ENCODE results near the gene SIL1. TPM values are rescaled to one million over a fixed set of nuclear protein-coding genes. Genes with fewer than 3 reads are reported as not detected.
"Not testable (repeated sequence)": the region's sequence is repeated elsewhere in the genome, so short reads cannot be mapped to it uniquely, and the experiment has no call there.

Gene SIL1
- total RNA-seq, 2 experiments from 2014 or later: 21.4 to 29.6 TPM

GRCh38 chr5:139082813-139083498, 115.2 kb downstream of the SIL1 start:
- H3K36me3 Mint-ChIP-seq (ENCODE audit: low read depth): peaks cover 10% of the 10 kb centered on the region
- DNase-seq: no peak
- no peak overlapping the region for H3K4me3 Mint-ChIP-seq
- intact Hi-C loops (cut with micrococcal nuclease): no loop called here
- CTCF ChIA-PET: no interaction called here
- no peak overlapping the region for H3K27ac Mint-ChIP-seq
- H3K9me3 Mint-ChIP-seq: peaks cover 3% of the 10 kb centered on the region
- peaks cover 10% of the 10 kb centered on the region for H3K4me1 Mint-ChIP-seq (ENCODE audit: low read depth)
- H3K27me3 Mint-ChIP-seq (ENCODE audit: low read depth): no peaks in the 10 kb centered on the region

DNA sequence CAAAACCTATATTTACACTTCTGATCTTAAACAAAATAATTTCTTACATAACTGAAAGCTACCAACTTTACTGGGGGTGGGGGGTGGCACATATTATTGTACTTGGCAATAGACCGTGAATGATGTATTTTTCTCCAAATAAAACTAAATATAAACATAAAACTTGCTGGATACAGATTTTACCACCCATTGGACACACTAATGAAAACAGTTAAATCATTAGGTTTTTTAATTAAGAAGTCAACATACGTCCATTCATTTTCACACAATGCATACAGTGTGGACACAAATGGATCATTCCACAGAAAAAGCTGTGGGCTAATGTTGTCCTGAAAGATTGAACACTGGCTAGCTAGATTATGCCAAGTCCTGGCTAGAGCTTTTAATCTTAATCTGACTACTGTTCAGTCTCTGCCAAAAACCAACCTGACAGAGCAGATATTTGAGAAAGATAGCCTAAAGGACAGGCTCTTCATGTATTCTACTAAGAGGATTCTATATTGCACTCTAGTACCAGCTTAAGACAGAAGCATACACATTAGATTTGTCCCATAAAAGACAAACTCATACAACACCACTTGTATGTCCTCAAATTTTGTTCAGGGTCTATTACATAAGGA, 118.1 kb downstream of the SIL1 start:
- intact Hi-C loops (cut with micrococcal nuclease): no loop called here
- Mint-ChIP-seq H3K4me1 (ENCODE audit: low read depth) (peaks cover 9% of the 10 kb centered on the region), H3K27ac (no peak overlapping the region), H3K36me3 (ENCODE audit: low read depth) (peaks cover 3% of the 10 kb centered on the region), H3K27me3 (ENCODE audit: low read depth) (no peaks in the 10 kb centered on the region), H3K9me3 (no peaks in the 10 kb centered on the region), H3K4me3 (no peak overlapping the region)
- DNase-seq: no peak
- CTCF ChIA-PET: interaction anchor here (0.9 kb wide), 1 partner anchor 468 kb away, joined by 4 read pairs; no protein-coding TSS in a partner anchor

- H3K4me1 Mint-ChIP-seq (ENCODE audit: low read depth): peaks cover 9% of the 10 kb centered on the region
- H3K36me3 Mint-ChIP-seq (ENCODE audit: low read depth): no peaks in the 10 kb centered on the region
- intact Hi-C loops (cut with micrococcal nuclease): no loop called here
- no peaks in the 10 kb centered on the region for H3K27me3 Mint-ChIP-seq (ENCODE audit: low read depth)
- H3K4me3 Mint-ChIP-seq: no peak overlapping the region
- no peak overlapping the region for H3K27ac Mint-ChIP-seq
- no peaks in the 10 kb centered on the region for H3K9me3 Mint-ChIP-seq
- no peak for DNase-seq
- CTCF ChIA-PET: no interaction called here
These were observed 118.8 kb downstream of the SIL1 start for GRCh38 chr5:139079225-139079990.

DNA sequence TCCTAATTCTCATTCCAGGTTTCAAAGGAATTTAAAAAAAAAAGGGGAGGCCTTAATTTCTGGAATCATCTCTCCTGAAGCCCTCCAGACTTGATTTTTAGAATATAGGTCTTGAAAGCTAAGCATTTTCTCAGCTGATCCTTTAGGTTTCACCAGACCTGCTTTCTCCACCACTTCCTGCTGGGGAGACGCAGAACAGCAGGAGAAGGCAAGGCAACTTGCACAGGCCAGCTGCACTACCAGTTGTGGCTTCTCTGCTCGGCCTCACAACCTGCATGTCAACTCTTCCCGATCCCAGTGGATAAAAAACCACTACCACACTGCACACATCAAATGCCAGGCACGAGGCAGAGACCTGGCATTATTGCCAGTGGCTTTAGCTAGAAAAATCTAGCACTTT, 119.8 kb downstream of the SIL1 start:
- H3K9me3 Mint-ChIP-seq: no peaks in the 10 kb centered on the region
- H3K4me3 Mint-ChIP-seq: no peak overlapping the region
- H3K4me1 Mint-ChIP-seq (ENCODE audit: low read depth): peaks cover 9% of the 10 kb centered on the region
- CTCF ChIA-PET: no interaction called here
- no peak overlapping the region for H3K27ac Mint-ChIP-seq
- no peaks in the 10 kb centered on the region for H3K36me3 Mint-ChIP-seq (ENCODE audit: low read depth)
- DNase-seq: no peak
- H3K27me3 Mint-ChIP-seq (ENCODE audit: low read depth): no peaks in the 10 kb centered on the region
- intact Hi-C loops (cut with micrococcal nuclease): no loop called here

- Mint-ChIP-seq H3K9me3 (no peaks in the 10 kb centered on the region), H3K27ac (no peak overlapping the region), H3K36me3 (ENCODE audit: low read depth) (no peaks in the 10 kb centered on the region), H3K27me3 (ENCODE audit: low read depth) (no peaks in the 10 kb centered on the region), H3K4me3 (no peak overlapping the region), H3K4me1 (ENCODE audit: low read depth) (peaks cover 9% of the 10 kb centered on the region)
- CTCF ChIA-PET: interaction anchor here (0.6 kb wide), 1 partner anchor 125 kb away, joined by 3 read pairs; no protein-coding TSS in a partner anchor
- intact Hi-C loops (cut with micrococcal nuclease): no loop called here
- DNase-seq: no peak
These were observed 120.3 kb downstream of the SIL1 start for GRCh38 chr5:139077899-139078298.

- H3K9me3 Mint-ChIP-seq: no peaks in the 10 kb centered on the region
- no peak for DNase-seq
- no peak overlapping the region for H3K4me3 Mint-ChIP-seq
- no peaks in the 10 kb centered on the region for H3K27me3 Mint-ChIP-seq (ENCODE audit: low read depth)
- no peak overlapping the region for H3K27ac Mint-ChIP-seq
- H3K4me1 Mint-ChIP-seq (ENCODE audit: low read depth): peaks cover 9% of the 10 kb centered on the region
- CTCF ChIA-PET: interaction anchor here (1.1 kb wide), 1 partner anchor 19 kb away, joined by 3 read pairs; no protein-coding TSS in a partner anchor
- no peaks in the 10 kb centered on the region for H3K36me3 Mint-ChIP-seq (ENCODE audit: low read depth)
- intact Hi-C loops (cut with micrococcal nuclease): no loop called here
These were observed 122.1 kb downstream of the SIL1 start for GRCh38 chr5:139076111-139076510.

DNA sequence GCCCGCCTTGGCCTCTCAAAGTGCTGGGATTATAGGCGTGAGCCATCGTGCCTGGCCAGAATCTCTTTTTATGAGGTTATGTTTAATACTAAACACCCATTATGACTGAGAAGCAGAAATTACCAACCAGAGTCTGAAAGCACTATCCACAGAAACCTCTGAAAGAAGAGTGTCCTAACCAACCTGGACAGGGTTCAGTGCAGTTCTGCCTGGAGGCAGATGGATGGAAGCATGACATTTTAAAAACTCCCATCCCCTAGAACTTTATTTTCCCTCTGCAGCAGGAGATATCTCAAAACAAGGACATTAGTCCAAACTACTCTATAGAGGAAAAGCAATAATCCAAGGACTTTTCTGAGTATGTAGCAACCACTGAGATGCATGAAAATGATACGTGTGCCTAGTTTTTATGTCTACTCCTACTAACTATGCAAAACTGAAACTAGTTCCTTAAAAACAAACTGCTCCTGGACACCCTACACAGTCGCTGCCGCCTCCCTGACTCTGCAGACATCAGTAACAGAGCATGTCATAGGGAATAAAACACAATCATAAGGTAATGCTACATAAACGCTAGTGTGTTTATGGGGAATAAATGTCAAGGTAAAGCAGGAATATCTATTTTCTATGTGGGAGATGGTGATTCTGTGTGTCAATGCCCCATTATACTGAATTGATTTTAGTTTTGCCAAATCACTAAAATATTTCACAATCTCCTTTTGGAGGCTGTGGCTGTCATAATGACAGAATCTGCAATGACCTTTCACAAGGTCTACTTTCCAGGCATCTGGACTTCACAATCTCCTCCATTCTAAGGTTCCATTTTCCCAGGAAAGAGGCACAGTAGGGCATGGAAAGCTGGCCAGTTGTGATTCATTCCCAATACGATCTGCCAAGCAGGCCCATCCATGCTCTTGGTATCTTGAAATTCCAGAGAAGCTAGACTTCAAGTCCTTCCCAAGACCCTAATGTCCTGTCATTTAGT, 122.8 kb downstream of the SIL1 start:
- H3K4me3 Mint-ChIP-seq: no peak overlapping the region
- H3K36me3 Mint-ChIP-seq (ENCODE audit: low read depth): no peaks in the 10 kb centered on the region
- H3K9me3 Mint-ChIP-seq: no peaks in the 10 kb centered on the region
- no peak for DNase-seq
- H3K27ac Mint-ChIP-seq: no peak overlapping the region
- H3K27me3 Mint-ChIP-seq (ENCODE audit: low read depth): no peaks in the 10 kb centered on the region
- intact Hi-C loops (cut with micrococcal nuclease): no loop called here
- CTCF ChIA-PET: interaction anchor here (1.1 kb wide), 1 partner anchor 20 kb away, joined by 3 read pairs; no protein-coding TSS in a partner anchor
- peaks cover 9% of the 10 kb centered on the region for H3K4me1 Mint-ChIP-seq (ENCODE audit: low read depth)

- H3K9me3 Mint-ChIP-seq; H3K4me3 Mint-ChIP-seq; H3K27ac Mint-ChIP-seq; H3K36me3 Mint-ChIP-seq (ENCODE audit: low read depth); intact Hi-C loops (cut with micrococcal nuclease); DNase-seq; H3K4me1 Mint-ChIP-seq (ENCODE audit: low read depth); H3K27me3 Mint-ChIP-seq (ENCODE audit: low read depth): not testable (repeated sequence)
- CTCF ChIA-PET: interaction anchor here (0.6 to 0.7 kb wide), 2 partner anchors 46 to 52 kb away, joined by 3 to 4 read pairs; no protein-coding TSS in a partner anchor
These were observed 124.2 kb downstream of the SIL1 start for GRCh38 chr5:139073956-139074355.

DNA sequence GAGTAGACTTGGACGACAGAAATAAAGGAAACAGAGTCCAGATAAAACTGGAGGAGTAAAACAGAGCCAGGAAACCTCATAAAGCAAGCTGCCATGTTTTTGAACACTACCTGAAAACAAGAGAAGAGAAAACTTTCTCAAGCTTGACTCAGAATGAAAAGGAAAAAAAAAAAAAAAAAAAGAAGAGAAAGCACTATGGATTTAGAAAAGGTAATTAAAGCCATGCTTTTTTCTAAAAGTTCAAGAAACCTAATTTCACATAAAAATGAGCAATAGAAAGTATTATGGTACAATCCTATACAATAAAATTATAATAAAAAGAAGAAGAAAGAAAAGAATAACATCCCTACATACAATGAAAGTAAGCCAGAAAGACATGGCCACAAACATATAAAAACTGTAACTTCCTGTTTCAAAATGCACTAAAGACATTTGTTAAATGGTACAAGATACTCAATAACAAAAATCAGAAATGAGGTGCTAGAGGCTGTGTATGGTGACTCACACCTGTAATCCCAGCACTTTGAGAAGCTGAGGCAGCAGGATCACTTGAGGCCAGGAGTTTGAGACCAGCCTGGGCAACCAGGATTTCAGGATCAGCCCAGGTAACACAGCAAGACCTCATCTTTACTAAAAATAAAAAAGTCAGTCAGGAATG, 129.5 kb downstream of the SIL1 start:
- no peak overlapping the region for H3K4me3 Mint-ChIP-seq
- DNase-seq: no peak
- CTCF ChIA-PET: interaction anchor here (0.6 kb wide), 2 partner anchors 33 to 1525 kb away, joined by 3 read pairs; no protein-coding TSS in a partner anchor
- peak overlapping the region; percentile 32 for H3K27ac Mint-ChIP-seq
- no peaks in the 10 kb centered on the region for H3K27me3 Mint-ChIP-seq (ENCODE audit: low read depth)
- no peaks in the 10 kb centered on the region for H3K9me3 Mint-ChIP-seq
- peaks cover 11% of the 10 kb centered on the region for H3K4me1 Mint-ChIP-seq (ENCODE audit: low read depth)
- intact Hi-C loops (cut with micrococcal nuclease): no loop called here
- H3K36me3 Mint-ChIP-seq (ENCODE audit: low read depth): no peaks in the 10 kb centered on the region

- H3K4me1 Mint-ChIP-seq (ENCODE audit: low read depth): peaks cover 11% of the 10 kb centered on the region
- no peaks in the 10 kb centered on the region for H3K27me3 Mint-ChIP-seq (ENCODE audit: low read depth)
- intact Hi-C loops (cut with micrococcal nuclease): no loop called here
- H3K36me3 Mint-ChIP-seq (ENCODE audit: low read depth): no peaks in the 10 kb centered on the region
- DNase-seq: no peak
- no peaks in the 10 kb centered on the region for H3K9me3 Mint-ChIP-seq
- CTCF ChIA-PET: no interaction called here
- no peak overlapping the region for H3K4me3 Mint-ChIP-seq
- no peak overlapping the region for H3K27ac Mint-ChIP-seq
These were observed 130.1 kb downstream of the SIL1 start for GRCh38 chr5:139068060-139068459.

DNA sequence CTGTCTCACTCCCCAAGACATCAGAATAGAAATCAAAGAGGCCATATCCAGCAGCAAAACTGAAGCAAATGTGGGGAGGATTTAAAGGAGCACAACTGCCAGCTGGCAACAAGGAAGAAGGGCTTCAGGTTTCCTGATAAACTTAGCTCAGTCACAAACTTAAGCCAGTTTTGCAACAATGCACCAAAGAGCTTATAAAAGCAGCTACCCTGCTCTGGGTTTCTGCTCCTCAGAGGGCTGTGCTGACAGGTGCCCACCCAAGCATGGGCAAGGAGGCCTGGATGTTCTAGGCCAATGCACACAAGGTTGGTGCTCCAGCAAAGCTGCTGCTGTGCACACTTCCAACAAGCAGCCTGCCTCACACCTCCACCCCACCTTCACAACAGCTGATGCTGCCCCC, 132.9 kb downstream of the SIL1 start:
- DNase-seq: no peak
- H3K4me3 Mint-ChIP-seq: no peak overlapping the region
- H3K36me3 Mint-ChIP-seq (ENCODE audit: low read depth): no peaks in the 10 kb centered on the region
- no peaks in the 10 kb centered on the region for H3K27me3 Mint-ChIP-seq (ENCODE audit: low read depth)
- H3K27ac Mint-ChIP-seq: no peak overlapping the region
- H3K4me1 Mint-ChIP-seq (ENCODE audit: low read depth): peaks cover 11% of the 10 kb centered on the region
- CTCF ChIA-PET: no interaction called here
- H3K9me3 Mint-ChIP-seq: no peaks in the 10 kb centered on the region
- intact Hi-C loops (cut with micrococcal nuclease): no loop called here

All from activated naive CD4-positive, alpha-beta T cell treated with anti-CD3 and anti-CD28 coated beads for 36 hours (primary cell).